HUES64 (cell line): ENCODE data around the gene NOD2. TPM values are rescaled to one million over a fixed set of nuclear protein-coding genes. Genes with fewer than 3 reads are reported as not detected.

Experiments used
- H3K27ac ChIP-seq: 2 replicates; pipeline ENCODE4 v1.7.0; 2013; ENCODE audit warnings: low read depth, low read length, inconsistent platforms
- H3K27me3 ChIP-seq: 2 replicates; pipeline ENCODE4 v1.6.1; 2013; ENCODE audit warnings: mild to moderate bottlenecking, low read length; ENCODE audit not compliant: insufficient read depth
- H3K36me3 ChIP-seq: 2 replicates; pipeline ENCODE4 v1.6.1; 2013; ENCODE audit warnings: mild to moderate bottlenecking, low read length; ENCODE audit not compliant: insufficient read depth
- H3K4me1 ChIP-seq: 2 replicates; pipeline ENCODE4 v1.6.1; 2013; ENCODE audit warnings: mild to moderate bottlenecking, low read length, moderate library complexity; ENCODE audit not compliant: insufficient read depth
- H3K4me3 ChIP-seq: 2 replicates; pipeline ENCODE4 v1.5.1; 2013; ENCODE audit warnings: mild to moderate bottlenecking, low read length, moderate library complexity
- H3K9ac ChIP-seq: 2 replicates; pipeline ENCODE4 v1.6.1; 2013; ENCODE audit warnings: mild to moderate bottlenecking, low read depth, low read length
- H3K9me3 ChIP-seq: 2 replicates; pipeline ENCODE4 v1.6.1; 2013; ENCODE audit warnings: low read depth, low read length; ENCODE audit not compliant: insufficient read depth
- WGBS: fragments of 150-250, 120-280 bp; methylation state at CpG from one replicate; pipeline ENCODE4 v1.1.7; 2013; ENCODE audit warnings: missing lambda C conversion rate; 5-methylcytosine and 5-hydroxymethylcytosine counted together
- polyA plus RNA-seq, 2 experiments: library from polyadenylated mRNA; stranded (reverse); fragments of 50-300 nt; gene quantifications; one replicate each; pipeline ENCODE4 v1.2.3, GENCODE V29; 2013

The NOD2 gene
- 0.10 TPM for polyA plus RNA-seq (2013, experiment 1 of 2)
- 0.44 TPM for polyA plus RNA-seq (2013, experiment 2 of 2)

GRCh38 chr16:50692999-50693781 lies at the start of gene NOD2:
Gene NOD2, plus strand, starts transcription at chr16:50693606. Its CDS starts 5,890 bp downstream, at chr16:50699496.
- H3K4me1 ChIP-seq, result no peaks in the 10 kb centered on the region
- no peak within 1 kb of the TSS for H3K27ac ChIP-seq
- no peaks in the 10 kb centered on the region for H3K9me3 ChIP-seq
- H3K27me3 ChIP-seq, result peaks cover 30% of the 10 kb centered on the region
- peak within 1 kb of the TSS; percentile 50 for H3K4me3 ChIP-seq
- H3K36me3 ChIP-seq, result no peaks in the 10 kb centered on the region
- WGBS, result 23% methylated on average over 56 of the region's 56 CpGs
- H3K9ac ChIP-seq, result peak within 1 kb of the TSS; percentile 52

GRCh38 chr16:50644245-50644644 lies 49.2 kb upstream of the NOD2 start:
- no peak overlapping the region for H3K9ac ChIP-seq
- H3K27me3 ChIP-seq, result no peaks in the 10 kb centered on the region
- H3K36me3 ChIP-seq, result no peaks in the 10 kb centered on the region
- H3K4me1 ChIP-seq, result peaks cover 7% of the 10 kb centered on the region; the same call in 1 of the 2 replicates
- WGBS, result 90% methylated on average over 5 of the region's 5 CpGs
- no peak overlapping the region for H3K4me3 ChIP-seq
- no peaks in the 10 kb centered on the region for H3K9me3 ChIP-seq
- no peak overlapping the region for H3K27ac ChIP-seq

- Histone ChIP-seq H3K36me3 (no peaks in the 10 kb centered on the region), H3K4me1 (peaks cover 7% of the 10 kb centered on the region; the same call in 1 of the 2 replicates), H3K4me3 (no peak overlapping the region), H3K9ac (no peak overlapping the region), H3K27me3 (no peaks in the 10 kb centered on the region), H3K9me3 (no peaks in the 10 kb centered on the region), H3K27ac (no peak overlapping the region)
- 61% methylated on average over 6 of the region's 6 CpGs for WGBS
Observed at GRCh38 chr16:50644729-50645128, 48.7 kb upstream of the NOD2 start.

DNA sequence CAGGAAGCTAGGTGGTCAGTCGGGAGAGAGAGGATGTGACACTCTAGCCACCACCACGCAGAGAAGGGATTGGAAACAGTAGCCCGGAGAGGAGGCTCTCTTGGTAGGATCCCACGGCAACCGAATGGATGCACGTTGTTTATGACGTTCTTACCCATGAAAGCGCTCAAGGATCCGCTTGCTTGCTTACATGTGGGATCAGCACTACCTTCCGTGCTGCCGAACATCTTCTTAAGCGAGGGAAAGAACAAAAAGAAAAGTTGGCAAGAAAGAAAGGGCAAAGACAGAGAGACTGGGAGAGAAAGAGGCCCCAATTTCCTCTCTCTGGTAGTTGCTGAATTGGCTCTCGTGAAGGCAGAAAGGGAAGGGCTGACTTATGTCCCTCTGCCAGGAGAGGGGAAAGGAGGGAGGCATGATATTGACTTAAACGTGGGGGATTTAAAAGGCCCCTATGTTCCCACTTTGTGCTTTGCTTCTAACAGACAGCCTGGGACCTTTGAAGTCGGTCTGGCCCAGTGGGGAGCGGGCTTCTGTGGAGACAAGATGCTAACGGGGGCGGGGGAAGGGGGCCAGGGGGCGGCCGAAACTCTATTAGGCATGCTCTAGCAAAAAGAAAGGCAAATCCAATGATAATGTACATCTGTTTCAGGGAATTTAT lies 47.7 kb upstream of the NOD2 start:
- Histone ChIP-seq H3K27me3 (no peaks in the 10 kb centered on the region), H3K9ac (no peak overlapping the region), H3K36me3 (no peaks in the 10 kb centered on the region), H3K9me3 (no peaks in the 10 kb centered on the region), H3K4me1 (peaks cover 7% of the 10 kb centered on the region; the same call in 1 of the 2 replicates), H3K4me3 (no peak overlapping the region), H3K27ac (no peak overlapping the region)
- 48% methylated on average over 18 of the region's 20 CpGs for WGBS

- peaks cover 7% of the 10 kb centered on the region; the same call in 1 of the 2 replicates for H3K4me1 ChIP-seq
- H3K9me3 ChIP-seq, result no peaks in the 10 kb centered on the region
- H3K36me3 ChIP-seq, result no peaks in the 10 kb centered on the region
- 72% methylated on average over 8 of the region's 8 CpGs for WGBS
- no peak overlapping the region for H3K27ac ChIP-seq
- H3K4me3 ChIP-seq, result no peak overlapping the region
- H3K27me3 ChIP-seq, result no peaks in the 10 kb centered on the region
- no peak overlapping the region for H3K9ac ChIP-seq
Observed at GRCh38 chr16:50646345-50646744, 47.1 kb upstream of the NOD2 start.

- Histone ChIP-seq H3K9me3 (no peaks in the 10 kb centered on the region), H3K4me1 (no peaks in the 10 kb centered on the region), H3K9ac (no peak overlapping the region), H3K36me3 (no peaks in the 10 kb centered on the region), H3K4me3 (no peak overlapping the region), H3K27ac (no peak overlapping the region), H3K27me3 (no peaks in the 10 kb centered on the region)
- 96% methylated on average over 3 of the region's 3 CpGs for WGBS
Observed at GRCh38 chr16:50651835-50652438, 41.5 kb upstream of the NOD2 start.

DNA sequence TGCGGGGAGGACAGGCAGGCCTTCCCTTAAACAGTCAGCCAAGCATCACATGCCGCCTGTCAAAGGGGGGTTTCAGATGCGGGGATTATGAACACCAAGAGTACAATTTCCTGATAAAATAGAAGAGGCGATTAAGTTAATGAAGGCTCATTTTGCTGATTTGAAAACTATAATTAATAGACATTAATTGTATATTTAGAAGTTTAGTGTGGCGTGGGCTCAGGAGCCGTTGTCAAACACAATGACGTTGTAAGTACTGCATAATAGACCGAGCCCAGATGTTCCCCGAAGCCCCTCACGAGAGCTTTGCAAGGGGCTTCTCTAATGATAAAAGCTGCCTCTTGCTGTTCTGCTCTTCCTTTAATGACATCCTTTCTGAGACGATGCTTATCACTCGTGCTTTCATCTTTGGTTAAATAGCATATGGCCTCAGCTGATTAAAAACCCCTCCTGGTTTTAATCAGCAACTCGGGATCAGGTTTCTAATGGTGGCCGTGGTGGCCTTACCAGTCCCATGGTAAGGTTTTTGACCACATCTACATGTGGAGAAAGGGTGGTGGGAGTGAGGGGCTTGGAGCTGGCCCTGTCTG lies 40.5 kb upstream of the NOD2 start:
- no peak overlapping the region for H3K9ac ChIP-seq
- H3K36me3 ChIP-seq, result no peaks in the 10 kb centered on the region
- no peaks in the 10 kb centered on the region for H3K4me1 ChIP-seq
- no peaks in the 10 kb centered on the region for H3K27me3 ChIP-seq
- H3K27ac ChIP-seq, result no peak overlapping the region
- WGBS, result 86% methylated on average over 14 of the region's 14 CpGs
- H3K4me3 ChIP-seq, result no peak overlapping the region
- no peaks in the 10 kb centered on the region for H3K9me3 ChIP-seq

- H3K9me3 ChIP-seq, result no peaks in the 10 kb centered on the region
- H3K36me3 ChIP-seq, result no peaks in the 10 kb centered on the region
- H3K4me3 ChIP-seq, result no peak overlapping the region
- 91% methylated on average over 11 of the region's 11 CpGs for WGBS
- H3K9ac ChIP-seq, result no peak overlapping the region
- no peaks in the 10 kb centered on the region for H3K27me3 ChIP-seq
- H3K27ac ChIP-seq, result no peak overlapping the region
- H3K4me1 ChIP-seq, result no peaks in the 10 kb centered on the region
Observed at GRCh38 chr16:50653633-50654519, 39.5 kb upstream of the NOD2 start.

GRCh38 chr16:50655558-50656055 lies 37.8 kb upstream of the NOD2 start:
- Histone ChIP-seq H3K9ac (no peak overlapping the region), H3K4me1 (no peaks in the 10 kb centered on the region), H3K27me3 (no peaks in the 10 kb centered on the region), H3K27ac (no peak overlapping the region), H3K36me3 (no peaks in the 10 kb centered on the region), H3K4me3 (no peak overlapping the region), H3K9me3 (no peaks in the 10 kb centered on the region)
- whole genome bisulfite sequencing, result 87% methylated on average over 3 of the region's 3 CpGs

DNA sequence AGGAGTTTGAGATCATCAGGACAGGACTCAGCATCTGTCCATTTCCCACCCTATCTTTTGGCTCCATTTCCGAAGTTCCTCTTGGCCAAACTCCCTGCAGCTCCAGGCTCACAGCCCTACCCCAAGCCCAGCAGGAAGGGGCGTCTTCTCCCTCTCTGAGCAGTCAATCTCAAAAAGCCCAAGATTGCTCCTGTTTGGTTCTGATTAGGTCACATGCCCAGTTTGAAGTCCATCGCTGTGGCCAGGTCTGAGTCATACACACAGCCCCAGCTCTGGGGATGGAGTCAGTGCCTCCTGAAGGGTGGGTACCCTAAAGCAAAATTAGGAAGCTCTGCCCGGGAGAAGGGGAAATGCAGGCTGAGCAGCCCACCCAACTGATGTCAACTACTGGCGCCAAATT lies 36.2 kb upstream of the NOD2 start:
- no peaks in the 10 kb centered on the region for H3K4me1 ChIP-seq
- no peak overlapping the region for H3K27ac ChIP-seq
- H3K27me3 ChIP-seq, result no peaks in the 10 kb centered on the region
- no peaks in the 10 kb centered on the region for H3K9me3 ChIP-seq
- H3K4me3 ChIP-seq, result no peak overlapping the region
- no peaks in the 10 kb centered on the region for H3K36me3 ChIP-seq
- 81% methylated on average over 5 of the region's 5 CpGs for WGBS
- H3K9ac ChIP-seq, result no peak overlapping the region
